ENCODE measurements around the gene SPC24.

DNA sequence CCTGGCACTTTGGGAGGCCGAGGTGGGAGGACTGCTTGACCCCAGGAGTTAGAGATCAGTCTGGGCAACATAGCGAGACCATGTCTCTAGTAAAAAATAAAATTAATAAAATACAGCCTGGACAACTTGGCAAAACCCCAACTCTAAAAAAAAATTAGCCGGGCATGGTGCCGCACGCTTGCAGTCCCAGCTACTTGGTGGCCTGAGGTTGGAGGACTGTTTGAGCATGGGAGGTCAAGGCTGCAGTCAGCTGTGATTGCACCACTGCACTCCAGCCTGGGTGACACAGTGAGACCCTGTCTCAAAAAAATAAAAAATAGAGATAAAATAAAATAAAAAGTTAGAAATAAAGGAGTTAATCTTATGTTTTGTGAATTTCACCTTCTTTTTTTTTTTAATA is 15.6 kb upstream of the SPC24 start:
- TF ChIP-seq, protein P1, sequence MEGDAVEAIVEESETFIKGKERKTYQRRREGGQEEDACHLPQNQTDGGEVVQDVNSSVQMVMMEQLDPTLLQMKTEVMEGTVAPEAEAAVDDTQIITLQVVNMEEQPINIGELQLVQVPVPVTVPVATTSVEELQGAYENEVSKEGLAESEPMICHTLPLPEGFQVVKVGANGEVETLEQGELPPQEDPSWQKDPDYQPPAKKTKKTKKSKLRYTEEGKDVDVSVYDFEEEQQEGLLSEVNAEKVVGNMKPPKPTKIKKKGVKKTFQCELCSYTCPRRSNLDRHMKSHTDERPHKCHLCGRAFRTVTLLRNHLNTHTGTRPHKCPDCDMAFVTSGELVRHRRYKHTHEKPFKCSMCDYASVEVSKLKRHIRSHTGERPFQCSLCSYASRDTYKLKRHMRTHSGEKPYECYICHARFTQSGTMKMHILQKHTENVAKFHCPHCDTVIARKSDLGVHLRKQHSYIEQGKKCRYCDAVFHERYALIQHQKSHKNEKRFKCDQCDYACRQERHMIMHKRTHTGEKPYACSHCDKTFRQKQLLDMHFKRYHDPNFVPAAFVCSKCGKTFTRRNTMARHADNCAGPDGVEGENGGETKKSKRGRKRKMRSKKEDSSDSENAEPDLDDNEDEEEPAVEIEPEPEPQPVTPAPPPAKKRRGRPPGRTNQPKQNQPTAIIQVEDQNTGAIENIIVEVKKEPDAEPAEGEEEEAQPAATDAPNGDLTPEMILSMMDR (conservative IDR thresholded peaks at IDR 0.05; ENCODE audit: low read depth, low read length) = no peak
- no peak for TF ChIP-seq RFX5 (IDR thresholded peaks at IDR 0.05; ENCODE audit: low read depth, low read length)
- no peak for TF ChIP-seq RAD21 (IDR thresholded peaks at IDR 0.05; ENCODE audit: low read length)
- no peak for TF ChIP-seq SMC3 (IDR thresholded peaks at IDR 0.05; ENCODE audit: low read depth, low read length)
- no peak for TF ChIP-seq POLR2A (IDR thresholded peaks at IDR 0.05; ENCODE audit: low read depth, low read length)
- TF ChIP-seq, protein P2, sequence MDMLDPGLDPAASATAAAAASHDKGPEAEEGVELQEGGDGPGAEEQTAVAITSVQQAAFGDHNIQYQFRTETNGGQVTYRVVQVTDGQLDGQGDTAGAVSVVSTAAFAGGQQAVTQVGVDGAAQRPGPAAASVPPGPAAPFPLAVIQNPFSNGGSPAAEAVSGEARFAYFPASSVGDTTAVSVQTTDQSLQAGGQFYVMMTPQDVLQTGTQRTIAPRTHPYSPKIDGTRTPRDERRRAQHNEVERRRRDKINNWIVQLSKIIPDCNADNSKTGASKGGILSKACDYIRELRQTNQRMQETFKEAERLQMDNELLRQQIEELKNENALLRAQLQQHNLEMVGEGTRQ (IDR thresholded peaks at IDR 0.05; ENCODE audit: low read depth, low read length) = no peak
- TF ChIP-seq FOS (IDR thresholded peaks at IDR 0.05; ENCODE audit: low read depth, low read length) = no peak
- TF ChIP-seq CEBPB (IDR thresholded peaks at IDR 0.05; ENCODE audit: low read depth, low read length) = no peak
- TF ChIP-seq MXI1 (IDR thresholded peaks at IDR 0.05; ENCODE audit: borderline replicate concordance, low read depth, low read length) = no peak
- no peak for TF ChIP-seq MAZ (IDR thresholded peaks at IDR 0.05; ENCODE audit: borderline replicate concordance, low read depth, low read length)
- TF ChIP-seq BHLHE40 (IDR thresholded peaks at IDR 0.05; ENCODE audit: low read depth, low read length) = no peak
